Measurements from ENCODE around the gene TUBB1.

The TUBB1 gene

GRCh38 chr20:59074456-59074855 lies 55.2 kb downstream of the TUBB1 start:
- TF ChIP-seq, protein P1, sequence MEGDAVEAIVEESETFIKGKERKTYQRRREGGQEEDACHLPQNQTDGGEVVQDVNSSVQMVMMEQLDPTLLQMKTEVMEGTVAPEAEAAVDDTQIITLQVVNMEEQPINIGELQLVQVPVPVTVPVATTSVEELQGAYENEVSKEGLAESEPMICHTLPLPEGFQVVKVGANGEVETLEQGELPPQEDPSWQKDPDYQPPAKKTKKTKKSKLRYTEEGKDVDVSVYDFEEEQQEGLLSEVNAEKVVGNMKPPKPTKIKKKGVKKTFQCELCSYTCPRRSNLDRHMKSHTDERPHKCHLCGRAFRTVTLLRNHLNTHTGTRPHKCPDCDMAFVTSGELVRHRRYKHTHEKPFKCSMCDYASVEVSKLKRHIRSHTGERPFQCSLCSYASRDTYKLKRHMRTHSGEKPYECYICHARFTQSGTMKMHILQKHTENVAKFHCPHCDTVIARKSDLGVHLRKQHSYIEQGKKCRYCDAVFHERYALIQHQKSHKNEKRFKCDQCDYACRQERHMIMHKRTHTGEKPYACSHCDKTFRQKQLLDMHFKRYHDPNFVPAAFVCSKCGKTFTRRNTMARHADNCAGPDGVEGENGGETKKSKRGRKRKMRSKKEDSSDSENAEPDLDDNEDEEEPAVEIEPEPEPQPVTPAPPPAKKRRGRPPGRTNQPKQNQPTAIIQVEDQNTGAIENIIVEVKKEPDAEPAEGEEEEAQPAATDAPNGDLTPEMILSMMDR (conservative IDR thresholded peaks at IDR 0.05; ENCODE audit: control insufficient read depth, insufficient read depth, low read depth, low read length), result no peak
- H3K4me3 ChIP-seq (ENCODE audit: control insufficient read depth, low read depth, low read length), result no peak overlapping the region
- peak; percentile 40 for DNase-seq (ENCODE audit: low read depth)

- no peak overlapping the region for H3K4me3 ChIP-seq (ENCODE audit: control insufficient read depth, low read depth, low read length)
- no peak for DNase-seq (ENCODE audit: low read depth)
- TF ChIP-seq, protein P1 (conservative IDR thresholded peaks at IDR 0.05; ENCODE audit: control insufficient read depth, insufficient read depth, low read depth, low read length), result no peak
Observed at GRCh38 chr20:59075934-59076508, 56.8 kb downstream of the TUBB1 start.
